DOHH2 (cell line): ENCODE data around the gene RPRD1B.

Source experiments
- H3F3A ChIP-seq: fragments of 200-600 bp; sonication (generic), shearing (Covaris generic); 2 replicates; pipeline ENCODE4 v1.6.0; 2016; ENCODE audit warnings: antibody characterized with exemption, mild to moderate bottlenecking; ENCODE audit not compliant: control insufficient read depth, insufficient read depth
- H3K27ac ChIP-seq: fragments of 200-600 bp; sonication (generic); 2 replicates; pipeline ENCODE4 v1.5.1; 2014; ENCODE audit warnings: low read depth, mild to moderate bottlenecking, low read length, moderate library complexity
- H3K27me3 ChIP-seq: fragments of 200-600 bp; sonication (generic); 2 replicates; pipeline ENCODE4 v1.6.1; 2014; ENCODE audit warnings: mild to moderate bottlenecking, low read length, mixed read lengths; ENCODE audit not compliant: control insufficient read depth
- H3K36me3 ChIP-seq: fragments of 200-600 bp; sonication (generic); 2 replicates; pipeline ENCODE4 v1.6.1; 2014; ENCODE audit warnings: mild to moderate bottlenecking, low read length, moderate library complexity, mixed read lengths; ENCODE audit not compliant: control insufficient read depth
- H3K4me1 ChIP-seq: fragments of 200-600 bp; sonication (generic); 2 replicates; pipeline ENCODE4 v1.6.1; 2014; ENCODE audit warnings: mild to moderate bottlenecking, low read length, mixed read lengths; ENCODE audit not compliant: control insufficient read depth
- H3K4me2 ChIP-seq: fragments of 200-600 bp; sonication (generic); 2 replicates; pipeline ENCODE4 v1.6.0; 2014; ENCODE audit warnings: mild to moderate bottlenecking, low read length, moderate library complexity
- H3K4me3 ChIP-seq: fragments of 200-600 bp; sonication (generic); 2 replicates; pipeline ENCODE4 v1.5.1; 2014; ENCODE audit warnings: mild to moderate bottlenecking, low read length, mixed read lengths
- H3K79me2 ChIP-seq: fragments of 200-600 bp; sonication (generic); 2 replicates; pipeline ENCODE4 v1.6.1; 2014; ENCODE audit warnings: mild to moderate bottlenecking, low read length, mixed read lengths; ENCODE audit not compliant: control insufficient read depth
- H3K9me2 ChIP-seq: fragments of 200-600 bp; sonication (generic); replicated peaks from 2 replicates; pipeline ENCODE4 v1.6.1; 2014; ENCODE audit warnings: mild to moderate bottlenecking, low read length, mixed read lengths; ENCODE audit not compliant: control insufficient read depth
- H3K9me3 ChIP-seq: fragments of 200-600 bp; sonication (generic); 2 replicates; pipeline ENCODE4 v1.6.1; 2014; ENCODE audit warnings: antibody characterized with exemption, low read length, mixed read lengths; ENCODE audit not compliant: control insufficient read depth, insufficient read depth
- H4K20me1 ChIP-seq: fragments of 200-600 bp; sonication (generic); 2 replicates; pipeline ENCODE4 v1.6.0; 2014; ENCODE audit warnings: low read depth, mild to moderate bottlenecking, antibody characterized with exemption, low read length, moderate library complexity; ENCODE audit not compliant: control insufficient read depth, insufficient read depth
- EZH2phosphoT487 ChIP-seq: fragments of 200-600 bp; sonication (generic); IDR thresholded peaks from 2 replicates; pipeline ENCODE4 v1.6.1; 2017; ENCODE audit warnings: borderline replicate concordance, mild to moderate bottlenecking, antibody characterized with exemption, low read length, moderate library complexity, mixed read lengths
- TF ChIP-seq, protein P1 (sequence below): fragments of 200-600 bp; sonication (generic); IDR thresholded peaks from one replicate; pipeline ENCODE4 v1.5.1; 2014; ENCODE audit warnings: antibody characterized with exemption, mild to moderate bottlenecking, low read depth, low read length; ENCODE audit not compliant: poor library complexity, severe bottlenecking

The RPRD1B gene

GRCh38 chr20:38004416-38004815 lies 29.1 kb upstream of the RPRD1B start:
- H3K4me1 ChIP-seq = peaks cover 11% of the 10 kb centered on the region
- no peaks in the 10 kb centered on the region for H3K9me3 ChIP-seq
- no peak overlapping the region for H3K27ac ChIP-seq
- peaks cover 29% of the 10 kb centered on the region for H3K79me2 ChIP-seq
- no peak for TF ChIP-seq EZH2phosphoT487
- TF ChIP-seq, protein P1, sequence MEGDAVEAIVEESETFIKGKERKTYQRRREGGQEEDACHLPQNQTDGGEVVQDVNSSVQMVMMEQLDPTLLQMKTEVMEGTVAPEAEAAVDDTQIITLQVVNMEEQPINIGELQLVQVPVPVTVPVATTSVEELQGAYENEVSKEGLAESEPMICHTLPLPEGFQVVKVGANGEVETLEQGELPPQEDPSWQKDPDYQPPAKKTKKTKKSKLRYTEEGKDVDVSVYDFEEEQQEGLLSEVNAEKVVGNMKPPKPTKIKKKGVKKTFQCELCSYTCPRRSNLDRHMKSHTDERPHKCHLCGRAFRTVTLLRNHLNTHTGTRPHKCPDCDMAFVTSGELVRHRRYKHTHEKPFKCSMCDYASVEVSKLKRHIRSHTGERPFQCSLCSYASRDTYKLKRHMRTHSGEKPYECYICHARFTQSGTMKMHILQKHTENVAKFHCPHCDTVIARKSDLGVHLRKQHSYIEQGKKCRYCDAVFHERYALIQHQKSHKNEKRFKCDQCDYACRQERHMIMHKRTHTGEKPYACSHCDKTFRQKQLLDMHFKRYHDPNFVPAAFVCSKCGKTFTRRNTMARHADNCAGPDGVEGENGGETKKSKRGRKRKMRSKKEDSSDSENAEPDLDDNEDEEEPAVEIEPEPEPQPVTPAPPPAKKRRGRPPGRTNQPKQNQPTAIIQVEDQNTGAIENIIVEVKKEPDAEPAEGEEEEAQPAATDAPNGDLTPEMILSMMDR = no peak
- H3K27me3 ChIP-seq = no peaks in the 10 kb centered on the region
- H3K4me2 ChIP-seq = no peak overlapping the region
- no peaks in the 10 kb centered on the region for H3F3A ChIP-seq
- H3K36me3 ChIP-seq = peaks cover 79% of the 10 kb centered on the region
- H3K4me3 ChIP-seq = no peak overlapping the region
- H4K20me1 ChIP-seq = peaks cover 5% of the 10 kb centered on the region
- no peaks in the 10 kb centered on the region for H3K9me2 ChIP-seq

- no peaks in the 10 kb centered on the region for H3F3A ChIP-seq
- peaks cover 11% of the 10 kb centered on the region for H3K4me1 ChIP-seq
- H3K79me2 ChIP-seq = peaks cover 41% of the 10 kb centered on the region
- H3K4me3 ChIP-seq = no peak overlapping the region
- H3K9me2 ChIP-seq = no peaks in the 10 kb centered on the region
- H3K36me3 ChIP-seq = peaks cover 72% of the 10 kb centered on the region
- H3K9me3 ChIP-seq = no peaks in the 10 kb centered on the region
- no peak overlapping the region for H3K4me2 ChIP-seq
- H3K27me3 ChIP-seq = no peaks in the 10 kb centered on the region
- H3K27ac ChIP-seq = no peak overlapping the region
- H4K20me1 ChIP-seq = peaks cover 5% of the 10 kb centered on the region
- TF ChIP-seq, protein P1 = no peak
- no peak for TF ChIP-seq EZH2phosphoT487
Measured at GRCh38 chr20:38005903-38006302, 27.6 kb upstream of the RPRD1B start.

GRCh38 chr20:38007526-38007925 lies 26.0 kb upstream of the RPRD1B start:
- Histone ChIP-seq H3F3A (no peaks in the 10 kb centered on the region), H3K79me2 (peaks cover 55% of the 10 kb centered on the region), H4K20me1 (peaks cover 5% of the 10 kb centered on the region), H3K4me1 (peaks cover 4% of the 10 kb centered on the region), H3K4me3 (no peak overlapping the region), H3K36me3 (peaks cover 70% of the 10 kb centered on the region), H3K27me3 (no peaks in the 10 kb centered on the region), H3K4me2 (no peak overlapping the region), H3K9me3 (no peaks in the 10 kb centered on the region), H3K9me2 (no peaks in the 10 kb centered on the region), H3K27ac (no peak overlapping the region)
- TF ChIP-seq, protein P1 = no peak
- TF ChIP-seq EZH2phosphoT487 = no peak
